Upper lobe of right lung (tissue), 1 donor: ENCODE data around the gene GEN1. TPM values are rescaled to one million over a fixed set of nuclear protein-coding genes. Genes with fewer than 3 reads are reported as not detected.

Experiments
- ATAC-seq: fragments of 200-7000 bp; cut with Tn5 transposase; one replicate; pipeline ENCODE4 v1.9.1; 2020; ENCODE audit warnings: mild to moderate bottlenecking, moderate library complexity
- DNase-seq: peaks from one replicate; pipeline ENCODE4 v3.0.0-alpha.2; 2020
- H3K27ac ChIP-seq: fragments of 200-600 bp; one replicate; pipeline ENCODE4 v1.8.0; 2022
- H3K27me3 ChIP-seq: fragments of 200-600 bp; one replicate; pipeline ENCODE4 v1.8.0; 2022; ENCODE audit warnings: mild to moderate bottlenecking
- H3K36me3 ChIP-seq: fragments of 200-600 bp; one replicate; pipeline ENCODE4 v1.8.0; 2022
- H3K4me1 ChIP-seq: fragments of 200-600 bp; one replicate; pipeline ENCODE4 v1.8.0; 2022
- H3K4me3 ChIP-seq: fragments of 200-600 bp; one replicate; pipeline ENCODE4 v1.8.0; 2022; ENCODE audit warnings: mild to moderate bottlenecking
- H3K9me3 ChIP-seq: fragments of 200-600 bp; one replicate; pipeline ENCODE4 v1.8.0; 2022
- intact Hi-C: fragments of 100-400 bp; cut with DNase I; formaldehyde crosslinking; loops from one replicate; pipeline ENCODE4 v1.11.0; 2022
- total RNA-seq: library from RNA; stranded (reverse); fragmentation: NEBNext Ultra II Directional; extraction: Animal tissue kit (Norgen Biotek cat#: 25700); gene quantifications from one replicate; pipeline ENCODE4 v1.2.1, GENCODE V29; 2021
- TF ChIP-seq, protein P1 (sequence below): fragments of 200-600 bp; IDR thresholded peaks from one replicate; pipeline ENCODE4 v1.8.0; 2022; ENCODE audit warnings: antibody characterized with exemption
- donor health status: DM: no; HTN: yes; CAD: no; lungs with severe emphysema.

GEN1 gene
- total RNA-seq, 1 donor from 2014 or later: 7.0 TPM

DNA sequence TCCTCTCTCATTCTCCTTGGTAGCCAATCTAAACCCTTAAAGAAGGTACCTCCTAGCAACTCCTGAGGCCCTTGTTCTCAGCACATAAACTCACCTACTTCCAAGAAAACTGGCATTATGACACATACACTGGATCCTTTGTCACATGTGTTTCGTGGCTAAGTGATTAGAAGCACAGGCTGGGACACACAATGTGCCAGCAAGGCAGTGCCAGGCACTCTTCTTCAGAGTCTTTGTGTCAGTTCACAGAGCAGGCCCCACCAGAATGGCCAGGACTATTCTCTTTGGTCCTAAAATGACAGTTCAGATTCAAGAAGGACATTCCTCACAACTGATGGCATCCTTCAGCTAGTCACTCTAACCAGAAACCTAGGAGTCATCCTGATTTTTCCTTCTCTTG lies 40.6 kb upstream of the GEN1 start:
- H3K4me1 ChIP-seq: no peaks in the 10 kb centered on the region
- no peaks in the 10 kb centered on the region for H3K9me3 ChIP-seq
- DNase-seq (no peak), ATAC-seq (no peak)
- H3K27ac ChIP-seq: no peak overlapping the region
- H3K36me3 ChIP-seq: peaks cover 80% of the 10 kb centered on the region
- no peak overlapping the region for H3K4me3 ChIP-seq
- H3K27me3 ChIP-seq: no peaks in the 10 kb centered on the region
- TF ChIP-seq, protein P1, sequence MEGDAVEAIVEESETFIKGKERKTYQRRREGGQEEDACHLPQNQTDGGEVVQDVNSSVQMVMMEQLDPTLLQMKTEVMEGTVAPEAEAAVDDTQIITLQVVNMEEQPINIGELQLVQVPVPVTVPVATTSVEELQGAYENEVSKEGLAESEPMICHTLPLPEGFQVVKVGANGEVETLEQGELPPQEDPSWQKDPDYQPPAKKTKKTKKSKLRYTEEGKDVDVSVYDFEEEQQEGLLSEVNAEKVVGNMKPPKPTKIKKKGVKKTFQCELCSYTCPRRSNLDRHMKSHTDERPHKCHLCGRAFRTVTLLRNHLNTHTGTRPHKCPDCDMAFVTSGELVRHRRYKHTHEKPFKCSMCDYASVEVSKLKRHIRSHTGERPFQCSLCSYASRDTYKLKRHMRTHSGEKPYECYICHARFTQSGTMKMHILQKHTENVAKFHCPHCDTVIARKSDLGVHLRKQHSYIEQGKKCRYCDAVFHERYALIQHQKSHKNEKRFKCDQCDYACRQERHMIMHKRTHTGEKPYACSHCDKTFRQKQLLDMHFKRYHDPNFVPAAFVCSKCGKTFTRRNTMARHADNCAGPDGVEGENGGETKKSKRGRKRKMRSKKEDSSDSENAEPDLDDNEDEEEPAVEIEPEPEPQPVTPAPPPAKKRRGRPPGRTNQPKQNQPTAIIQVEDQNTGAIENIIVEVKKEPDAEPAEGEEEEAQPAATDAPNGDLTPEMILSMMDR: no peak
- intact Hi-C loops: no loop called here

DNA sequence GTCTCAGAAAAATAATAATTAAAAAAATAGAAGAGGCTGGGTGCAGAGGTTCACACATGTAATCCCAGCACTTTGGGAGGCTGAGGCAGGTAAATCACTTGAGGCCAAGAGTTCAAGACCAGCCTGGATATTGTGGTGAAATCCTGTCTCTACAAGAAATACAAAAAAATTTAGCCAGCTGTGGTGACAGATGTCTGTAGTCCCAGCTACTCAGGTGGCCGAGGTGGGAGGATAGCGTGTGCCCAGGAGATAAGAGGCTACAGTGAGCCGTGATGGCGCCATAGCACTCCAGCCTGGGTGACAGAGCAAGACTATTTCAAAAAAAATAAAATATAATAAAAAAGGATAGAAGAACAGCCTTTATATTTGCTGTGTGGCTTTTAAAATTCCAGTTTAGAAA lies 36.3 kb upstream of the GEN1 start:
- no peak overlapping the region for H3K4me3 ChIP-seq
- ATAC-seq: no peak
- no peaks in the 10 kb centered on the region for H3K9me3 ChIP-seq
- peaks cover 67% of the 10 kb centered on the region for H3K36me3 ChIP-seq
- no peaks in the 10 kb centered on the region for H3K4me1 ChIP-seq
- DNase-seq: no peak
- no peak overlapping the region for H3K27ac ChIP-seq
- H3K27me3 ChIP-seq: no peaks in the 10 kb centered on the region
- TF ChIP-seq, protein P1: no peak
- intact Hi-C loops: no loop called here

DNA sequence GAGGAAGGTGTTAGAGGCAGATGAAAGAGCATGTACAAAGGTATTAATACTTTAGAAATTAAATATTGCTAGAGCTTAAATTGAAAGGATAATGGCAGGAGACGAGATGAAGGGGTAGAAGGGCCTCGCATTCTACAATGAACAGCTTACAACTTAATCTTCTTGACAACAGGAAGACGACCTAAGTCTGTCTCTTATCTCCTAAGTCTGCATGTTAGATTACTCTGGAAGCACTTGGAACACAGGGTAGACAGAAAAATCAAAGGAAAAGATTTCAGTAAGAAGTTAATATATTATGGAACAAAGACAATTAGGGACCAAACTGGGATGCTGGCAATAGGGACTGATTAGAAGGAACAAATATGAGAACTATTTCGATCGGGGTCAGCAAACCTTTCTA lies 35.2 kb upstream of the GEN1 start:
- DNase-seq (no peak), ATAC-seq (no peak)
- Histone ChIP-seq H3K27ac (no peak overlapping the region), H3K4me3 (no peak overlapping the region), H3K9me3 (no peaks in the 10 kb centered on the region), H3K27me3 (no peaks in the 10 kb centered on the region), H3K4me1 (no peaks in the 10 kb centered on the region), H3K36me3 (peaks cover 58% of the 10 kb centered on the region)
- TF ChIP-seq, protein P1: no peak
- intact Hi-C loops: no loop called here

DNA sequence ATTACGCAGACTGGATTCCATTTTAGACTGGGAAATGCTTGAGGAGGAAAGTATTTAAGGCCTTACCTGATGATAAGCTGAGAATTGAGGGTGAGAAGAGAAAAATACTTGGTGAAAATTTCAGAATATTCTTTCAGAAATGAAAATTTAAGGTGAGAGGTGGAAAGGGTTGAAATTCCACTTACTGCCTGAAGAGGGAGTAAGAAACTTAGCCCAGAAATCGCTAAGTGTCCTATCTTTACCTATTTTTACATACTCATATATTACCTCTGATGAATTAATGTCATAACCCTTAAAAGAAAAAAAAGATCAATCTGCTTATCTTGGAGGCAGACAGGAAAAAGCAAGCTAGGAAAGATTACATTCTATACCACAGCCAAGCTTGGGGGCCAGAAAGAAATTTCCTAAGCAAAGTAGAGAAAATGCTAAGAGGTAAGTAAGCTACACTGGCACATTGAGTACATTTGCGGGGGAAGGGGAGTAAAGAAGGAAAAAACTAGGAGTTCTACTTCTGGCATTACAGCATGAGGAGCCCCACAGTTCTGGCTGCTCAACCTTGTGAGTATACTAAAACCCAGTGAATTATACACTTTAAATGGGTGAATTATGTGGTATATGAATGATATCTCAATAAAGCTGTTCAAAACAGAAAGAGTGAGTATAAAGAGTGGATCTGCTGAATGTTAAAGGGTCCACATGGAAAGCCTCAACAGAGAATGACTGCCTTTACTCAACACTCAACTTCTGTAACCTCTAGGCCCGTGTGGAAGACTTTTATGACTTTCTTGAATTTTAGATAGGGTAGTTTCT lies 34.2 kb upstream of the GEN1 start:
- H3K36me3 ChIP-seq: peaks cover 58% of the 10 kb centered on the region
- peak; percentile 53 for ATAC-seq
- intact Hi-C loops: no loop called here

DNA sequence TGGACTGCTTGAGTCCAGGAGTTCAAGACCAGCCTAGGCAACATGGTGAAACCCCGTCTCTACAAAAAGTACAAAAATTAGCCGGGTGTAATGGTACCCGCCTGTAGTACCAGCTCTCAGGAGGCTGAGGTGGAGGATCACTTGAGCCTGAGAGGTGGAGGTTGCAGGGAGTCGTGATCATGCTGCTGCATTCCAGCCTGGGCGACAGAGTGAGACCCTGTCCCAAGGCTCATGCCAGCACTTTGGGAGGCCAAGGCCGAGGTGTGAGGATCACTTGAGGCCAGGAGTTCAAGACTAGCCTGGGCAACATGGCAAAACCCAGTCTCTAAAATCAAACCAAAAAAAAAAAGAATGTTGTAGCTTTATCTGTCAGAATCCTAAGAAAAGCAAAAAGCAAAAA lies 25.7 kb upstream of the GEN1 start:
- ATAC-seq (no peak), DNase-seq (no peak)
- no peaks in the 10 kb centered on the region for H3K4me1 ChIP-seq
- H3K27ac ChIP-seq: no peak overlapping the region
- intact Hi-C loops: no loop called here
- H3K9me3 ChIP-seq: no peaks in the 10 kb centered on the region
- H3K36me3 ChIP-seq: peaks cover 68% of the 10 kb centered on the region
- TF ChIP-seq, protein P1: no peak
- no peak overlapping the region for H3K4me3 ChIP-seq
- no peaks in the 10 kb centered on the region for H3K27me3 ChIP-seq

More for the DNA sequence above, 34.2 kb upstream of the GEN1 start:
- Histone ChIP-seq H3K9me3 (no peaks in the 10 kb centered on the region), H3K27me3 (no peaks in the 10 kb centered on the region), H3K4me3 (no peak overlapping the region), H3K27ac (no peak overlapping the region), H3K4me1 (no peaks in the 10 kb centered on the region)
- no peak for DNase-seq
- TF ChIP-seq, protein P1: peak; percentile 86
